Keratinocyte (primary cell): ENCODE data around the gene GDAP2. TPM values are rescaled to one million over a fixed set of nuclear protein-coding genes. Genes with fewer than 3 reads are reported as not detected.

Experiments used
- DNase-seq: peaks from one replicate; pipeline ENCODE4 v3.0.0-alpha.2; 2011; ENCODE audit warnings: low read depth, missing footprints, low spot score
- FAIRE-seq: peaks from 2 replicates; lab custom pipeline; 2011; peaks lifted over from hg19 to GRCh38; lab: Jason Lieb, UNC
- H2AFZ ChIP-seq: 2 replicates; pipeline ENCODE4 v1.6.0; 2012; ENCODE audit warnings: low read length, control low read depth, inconsistent platforms; ENCODE audit not compliant: control insufficient read depth
- H3K27ac ChIP-seq: 2 replicates; pipeline ENCODE4 v1.5.1; 2011; ENCODE audit warnings: low read length; ENCODE audit not compliant: control insufficient read depth, insufficient read depth
- H3K27me3 ChIP-seq: 3 replicates; pipeline ENCODE4 v1.6.0; 2011; ENCODE audit warnings: low read length; ENCODE audit not compliant: control insufficient read depth, insufficient read depth; ENCODE audit errors: extremely low read depth
- H3K36me3 ChIP-seq, 2 experiments: 2 replicates in 1 of 2; 3 replicates in 1 of 2; pipeline ENCODE4 v1.5.1; 2011; ENCODE audit warnings: low read length in 2 of 2, mild to moderate bottlenecking in 1 of 2; ENCODE audit not compliant: control insufficient read depth in 2 of 2, insufficient read depth in 2 of 2; ENCODE audit errors: extremely low read depth in 1 of 2
- H3K4me1 ChIP-seq: 3 replicates; pipeline ENCODE4 v1.5.1; 2011; ENCODE audit warnings: low read length; ENCODE audit not compliant: control insufficient read depth, insufficient read depth; ENCODE audit errors: extremely low read depth
- H3K4me2 ChIP-seq: 3 replicates; pipeline ENCODE4 v1.6.0; 2011; ENCODE audit warnings: low read depth, low read length; ENCODE audit not compliant: control insufficient read depth, insufficient read depth; ENCODE audit errors: extremely low read depth
- H3K4me3 ChIP-seq, 3 experiments: fragments of 200-600 bp in 1 of 3; sonication (generic) in 1 of 3; 2 replicates in 2 of 3; 3 replicates in 1 of 3; pipeline ENCODE4 v1.5.1; 2011 to 2016; ENCODE audit warnings: low read length in 3 of 3, mild to moderate bottlenecking in 3 of 3, control low read depth in 2 of 3, inconsistent platforms in 1 of 3, low read depth in 1 of 3, mixed read lengths in 1 of 3, mixed run types in 1 of 3, moderate library complexity in 1 of 3; ENCODE audit not compliant: control insufficient read depth in 2 of 3, insufficient read depth in 2 of 3; ENCODE audit errors: extremely low read depth in 1 of 3
- H3K79me2 ChIP-seq: 2 replicates; pipeline ENCODE4 v1.6.0; 2012; ENCODE audit warnings: low read length; ENCODE audit not compliant: control insufficient read depth, insufficient read depth
- H3K9ac ChIP-seq: 3 replicates; pipeline ENCODE4 v1.6.0; 2011; ENCODE audit warnings: low read length; ENCODE audit not compliant: control insufficient read depth, insufficient read depth; ENCODE audit errors: extremely low read depth
- H3K9me1 ChIP-seq: 3 replicates; pipeline ENCODE4 v1.6.0; 2011; ENCODE audit warnings: low read length; ENCODE audit not compliant: control insufficient read depth, insufficient read depth; ENCODE audit errors: extremely low read depth
- H3K9me3 ChIP-seq: 2 replicates; pipeline ENCODE4 v1.5.1; 2012; ENCODE audit warnings: low read depth, low read length; ENCODE audit not compliant: control insufficient read depth
- H4K20me1 ChIP-seq: 3 replicates; pipeline ENCODE4 v1.6.0; 2011; ENCODE audit warnings: low read length; ENCODE audit not compliant: control insufficient read depth, insufficient read depth; ENCODE audit errors: extremely low read depth
- CTCF ChIP-seq, 3 experiments: IDR thresholded peaks in 1 of 3; conservative IDR thresholded peaks in 1 of 3; optimal IDR thresholded peaks in 1 of 3; 2 replicates in 2 of 3; 3 replicates in 1 of 3; pipeline versions ENCODE3 to v1.5.1; 2011; ENCODE audit warnings: low read length in 3 of 3, mild to moderate bottlenecking in 3 of 3, moderate library complexity in 2 of 3, control low read depth in 1 of 3, inconsistent platforms in 1 of 3; ENCODE audit not compliant: insufficient read depth in 2 of 3; ENCODE audit errors: extremely low read depth in 1 of 3
- EZH2 ChIP-seq: IDR thresholded peaks from one replicate; pipeline ENCODE4 v1.6.1; 2012; ENCODE audit warnings: inconsistent platforms, mild to moderate bottlenecking, low read length, moderate library complexity
- dilution Hi-C: fragments of 300-500 bp; cut with MboI; formaldehyde crosslinking; loops from one replicate; pipeline ENCODE4 v1.7.0; 2020; ENCODE audit warnings: low sequenced_read_pairs; ENCODE audit not compliant: extremely low pct_ligation_motif_present
- polyA plus RNA-seq, 5 experiments: library from polyadenylated mRNA; depleted of rRNA in 3 of 5; stranded (reverse) in 3 of 5; stranded (forward) in 1 of 5; unstranded in 1 of 5; fragments of >200 nt; gene quantifications; 1 replicate in 1 of 5; 2 replicates in 3 of 5; 3 replicates in 1 of 5; pipeline versions ENCODE4 v1.2.1 to v1.2.3, GENCODE V29; 2011 to 2012; ENCODE audit warnings: missing spikeins in 2 of 5, low read depth in 1 of 5, low replicate concordance in 1 of 5

Gene GDAP2
- polyA plus RNA-seq, 1 donor (not counting 4 experiments of a cell fraction or from before 2014, with no cell fraction given): 15.7 TPM

- Histone ChIP-seq H3K79me2 (no peaks in the 10 kb centered on the region), H3K9me3 (no peaks in the 10 kb centered on the region), H3K4me2 (no peak overlapping the region), H2AFZ (no peak overlapping the region), H3K36me3 (no peaks in the 10 kb centered on the region), H4K20me1 (no peaks in the 10 kb centered on the region), H3K4me3 (no peak overlapping the region), H3K27me3 (no peaks in the 10 kb centered on the region), H3K27ac (no peak overlapping the region), H3K4me1 (peaks cover 16% of the 10 kb centered on the region), H3K9me1 (no peaks in the 10 kb centered on the region), H3K9ac (no peak overlapping the region)
- no peak for TF ChIP-seq EZH2
- TF ChIP-seq CTCF (optimal IDR thresholded peaks at IDR 0.05 in 1 of 3, IDR thresholded peaks at IDR 0.05 in 1 of 3, conservative IDR thresholded peaks at IDR 0.05 in 1 of 3; ENCODE audit: extremely low read depth in 1 of 3, insufficient read depth in 2 of 3, low read length in 3 of 3): peak in 2 of 3 experiments; percentile 34 to 35
- DNase-seq (peak; percentile 52), FAIRE-seq (no peak)
- dilution Hi-C loops: no loop called here
Measured at GRCh38 chr1:117842408-117843170, 86.8 kb downstream of the GDAP2 start.

- no peak overlapping the region for H3K4me3 ChIP-seq
- FAIRE-seq: no peak
- no peaks in the 10 kb centered on the region for H3K36me3 ChIP-seq
- no peaks in the 10 kb centered on the region for H3K9me1 ChIP-seq
- no peaks in the 10 kb centered on the region for H3K79me2 ChIP-seq
- H3K9ac ChIP-seq: no peak overlapping the region
- no peak overlapping the region for H2AFZ ChIP-seq
- H3K4me2 ChIP-seq: no peak overlapping the region
- dilution Hi-C loops: no loop called here
- peaks cover 16% of the 10 kb centered on the region for H3K4me1 ChIP-seq
- no peak for DNase-seq
- no peaks in the 10 kb centered on the region for H3K27me3 ChIP-seq
- no peaks in the 10 kb centered on the region for H3K9me3 ChIP-seq
- TF ChIP-seq CTCF (optimal IDR thresholded peaks at IDR 0.05 in 1 of 3, IDR thresholded peaks at IDR 0.05 in 1 of 3, conservative IDR thresholded peaks at IDR 0.05 in 1 of 3; ENCODE audit: extremely low read depth in 1 of 3, insufficient read depth in 2 of 3, low read length in 3 of 3) (no peak), EZH2 (no peak)
- no peaks in the 10 kb centered on the region for H4K20me1 ChIP-seq
- H3K27ac ChIP-seq: no peak overlapping the region
Measured at GRCh38 chr1:117841117-117841650, 88.2 kb downstream of the GDAP2 start.
